GM19452 (cell line): ENCODE measurements around the gene CNTF.
"Not testable (repeated sequence)": the region's sequence is repeated elsewhere in the genome, so short reads cannot be mapped to it uniquely, and the experiment has no call there.

ENCODE experiments used
- ATAC-seq: cut with Tn5 transposase; IDR thresholded peaks from one replicate; pipeline ENCODE4 v1.9.1; 2021; ENCODE audit not compliant: unreplicated experiment

The CNTF gene, protein sequence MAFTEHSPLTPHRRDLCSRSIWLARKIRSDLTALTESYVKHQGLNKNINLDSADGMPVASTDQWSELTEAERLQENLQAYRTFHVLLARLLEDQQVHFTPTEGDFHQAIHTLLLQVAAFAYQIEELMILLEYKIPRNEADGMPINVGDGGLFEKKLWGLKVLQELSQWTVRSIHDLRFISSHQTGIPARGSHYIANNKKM

DNA sequence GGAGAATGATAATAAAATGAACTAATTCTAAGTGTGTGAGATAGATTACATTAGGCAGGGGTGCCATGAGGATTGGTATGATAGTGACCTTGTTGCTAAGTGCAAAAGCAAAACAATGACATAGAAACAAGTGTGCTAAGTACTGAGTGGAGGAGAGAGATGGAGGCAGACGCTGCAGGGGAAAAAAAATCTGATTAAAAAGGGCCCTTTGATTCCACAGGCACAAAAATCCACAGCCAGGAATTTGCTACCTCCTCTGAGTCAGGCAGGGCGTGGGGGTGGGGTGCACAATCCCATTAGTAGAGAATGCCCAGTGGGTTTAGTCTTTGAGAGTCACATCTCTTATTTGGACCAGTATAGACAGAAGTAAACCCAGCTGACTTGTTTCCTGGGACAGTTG, at the start of gene CNTF:
TSS of gene CNTF (plus strand) at position 322 of the 400 bp plus-strand sequence. CDS start 88 bp downstream, outside the sequence.
- ATAC-seq: no peak

DNA sequence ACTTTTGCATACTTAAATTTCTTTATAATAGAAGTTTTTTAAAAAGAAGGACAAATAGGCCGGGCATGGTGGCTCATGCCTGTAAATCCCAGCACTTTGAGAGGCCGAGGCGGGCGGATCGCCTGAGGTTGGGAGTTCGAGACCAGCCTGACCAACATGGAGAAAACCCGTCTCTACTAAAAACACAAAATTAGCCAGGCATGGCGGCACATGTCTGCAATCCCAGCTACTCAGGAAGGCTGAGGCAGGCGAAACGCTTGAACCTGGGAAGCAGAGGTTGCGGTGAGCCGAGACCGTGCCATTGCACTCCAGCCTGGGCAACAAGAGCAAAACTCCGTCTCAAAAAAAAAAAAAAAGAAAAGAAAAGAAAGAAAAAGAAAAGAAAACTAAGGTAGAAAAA, 49.6 kb upstream of the CNTF start:
- not testable (repeated sequence) for ATAC-seq

DNA sequence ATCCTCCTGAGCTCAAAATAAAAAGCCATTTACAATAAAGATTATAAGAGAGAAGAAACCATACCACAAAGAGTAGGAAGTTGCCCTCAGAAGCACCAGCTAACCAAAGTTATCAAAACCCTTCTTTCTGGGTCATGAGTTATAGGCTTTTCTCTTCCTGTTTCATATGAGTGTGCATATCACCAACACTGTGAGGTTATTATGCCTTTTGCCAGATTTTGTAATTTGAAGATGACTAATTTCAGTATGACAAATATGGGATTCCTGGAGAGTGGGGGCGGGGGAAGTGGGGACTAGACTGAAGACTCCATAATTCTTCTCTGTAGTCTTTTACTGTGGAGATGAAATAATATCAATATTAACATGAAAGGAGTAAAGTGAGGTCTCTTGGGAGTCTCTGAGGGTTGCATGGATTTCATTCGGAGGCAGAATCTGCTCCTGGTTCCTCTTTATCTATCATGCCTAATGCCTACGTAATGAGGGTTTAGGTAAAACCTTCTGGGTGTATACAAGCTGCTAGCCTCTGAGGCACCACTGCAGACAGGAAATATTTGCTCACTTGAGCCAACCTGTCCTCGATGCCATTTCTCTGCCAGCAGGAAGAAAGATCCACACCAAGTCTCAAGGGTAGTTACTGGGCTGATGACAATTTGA, 48.9 kb upstream of the CNTF start:
- ATAC-seq: peak; percentile 28

DNA sequence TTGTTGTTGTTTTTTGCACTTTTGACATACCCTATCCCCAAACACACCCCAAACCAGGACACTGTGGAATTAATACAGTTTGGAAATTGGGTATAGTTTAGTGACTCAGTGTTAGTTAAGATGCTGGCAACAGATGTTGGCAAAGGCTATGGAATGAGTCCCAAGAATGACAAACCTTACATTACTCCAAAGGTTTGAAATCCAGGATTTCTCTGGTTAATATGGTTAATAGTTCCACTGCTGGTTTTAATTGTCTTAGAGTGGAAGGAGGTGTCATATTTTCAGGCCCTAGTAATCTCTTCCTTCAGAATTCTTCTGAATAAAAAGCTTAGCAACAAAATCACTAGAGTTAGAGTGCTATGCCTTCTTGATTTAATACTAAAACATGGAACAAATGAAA, 47.6 kb upstream of the CNTF start:
- no peak for ATAC-seq

DNA sequence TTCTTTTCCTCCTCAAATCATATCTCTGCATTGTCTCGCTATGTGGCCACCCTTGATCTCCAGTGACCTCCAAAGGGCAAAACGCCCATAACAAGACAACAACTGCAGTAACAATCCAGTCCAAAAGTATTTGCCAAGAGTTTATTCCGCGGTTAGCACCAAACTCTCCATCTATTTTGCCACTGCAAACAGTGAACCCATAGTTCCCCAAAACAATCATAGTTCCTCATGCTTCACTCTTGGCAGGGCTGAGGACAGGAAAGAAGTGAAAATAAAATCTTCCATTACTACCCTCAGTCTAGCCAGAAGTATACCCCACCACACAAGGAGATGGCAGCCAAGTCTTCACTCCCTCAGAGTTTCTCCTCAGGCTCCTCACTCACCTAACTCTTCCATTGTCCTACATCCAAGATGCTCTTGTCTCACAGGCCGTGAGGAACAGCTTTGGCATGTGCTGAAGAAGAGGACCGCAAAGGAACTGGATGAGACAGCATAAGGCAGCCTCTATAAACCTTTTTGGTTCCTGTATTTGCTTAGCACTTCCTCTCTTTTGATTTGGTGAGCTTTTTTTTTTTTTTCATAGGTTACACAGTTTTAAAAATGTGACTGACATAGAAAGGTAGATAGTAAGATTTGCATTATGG, 47.0 kb upstream of the CNTF start, which contains the start of gene LPXN:
TSS of gene LPXN (minus strand) at position 480 of the 644 bp plus-strand sequence. CDS start at position 396, 84 bp downstream.
- ATAC-seq: no peak

DNA sequence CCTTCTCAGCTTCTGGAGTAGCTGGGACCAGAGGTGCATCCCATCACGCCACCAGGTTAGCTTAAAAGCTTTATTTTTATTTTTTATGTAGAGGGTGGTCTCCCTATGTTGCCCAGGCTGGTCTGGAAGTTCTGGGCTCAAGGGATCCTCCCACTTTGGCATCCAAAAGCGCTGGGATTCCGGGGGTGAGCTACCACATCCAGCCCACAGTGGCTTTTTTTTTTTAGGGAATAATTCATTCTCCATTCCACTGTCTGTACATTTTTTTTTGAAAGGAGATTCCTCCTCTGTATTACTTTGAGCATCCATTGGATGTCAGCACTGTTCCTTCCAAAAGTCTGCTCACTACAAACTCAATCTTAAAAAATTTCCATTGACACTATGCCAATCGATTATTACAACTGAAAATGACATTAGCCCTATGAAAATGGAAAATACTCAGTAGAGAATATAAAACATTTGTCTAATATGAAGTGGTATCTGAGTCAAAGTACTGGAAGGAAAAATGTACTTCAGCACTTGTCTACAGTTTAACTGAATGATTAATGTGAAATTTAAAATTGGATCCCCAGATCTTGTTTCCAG, 45.5 kb upstream of the CNTF start:
- ATAC-seq: no peak

DNA sequence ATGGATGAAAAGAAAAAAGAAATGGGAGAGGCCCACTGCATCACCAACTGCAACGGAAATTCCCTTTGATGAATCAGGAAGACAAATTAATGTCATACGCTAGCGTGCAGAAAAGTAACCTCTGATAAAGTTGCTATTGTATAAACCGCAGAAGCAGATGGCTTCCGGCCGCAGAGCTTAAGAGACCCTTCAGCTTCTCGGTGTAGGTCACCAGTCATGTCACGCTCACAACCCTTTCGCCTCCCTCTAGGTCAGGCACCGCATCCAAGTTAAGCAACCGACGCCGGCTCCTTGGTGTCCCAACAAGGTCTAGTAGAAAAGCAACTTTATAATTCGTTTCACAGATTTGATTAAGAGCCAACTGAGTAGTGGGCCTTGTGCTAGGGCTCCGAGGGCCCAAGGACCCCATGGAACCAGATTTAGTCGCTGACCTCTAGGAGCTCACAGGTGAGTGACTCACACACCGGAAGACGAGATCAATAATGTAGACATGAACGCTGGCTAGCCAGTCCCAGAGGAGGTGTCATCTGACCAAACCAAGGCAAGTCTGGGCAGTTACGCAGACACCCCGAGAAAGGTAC, 44.8 kb upstream of the CNTF start:
- peak; percentile 50 for ATAC-seq

DNA sequence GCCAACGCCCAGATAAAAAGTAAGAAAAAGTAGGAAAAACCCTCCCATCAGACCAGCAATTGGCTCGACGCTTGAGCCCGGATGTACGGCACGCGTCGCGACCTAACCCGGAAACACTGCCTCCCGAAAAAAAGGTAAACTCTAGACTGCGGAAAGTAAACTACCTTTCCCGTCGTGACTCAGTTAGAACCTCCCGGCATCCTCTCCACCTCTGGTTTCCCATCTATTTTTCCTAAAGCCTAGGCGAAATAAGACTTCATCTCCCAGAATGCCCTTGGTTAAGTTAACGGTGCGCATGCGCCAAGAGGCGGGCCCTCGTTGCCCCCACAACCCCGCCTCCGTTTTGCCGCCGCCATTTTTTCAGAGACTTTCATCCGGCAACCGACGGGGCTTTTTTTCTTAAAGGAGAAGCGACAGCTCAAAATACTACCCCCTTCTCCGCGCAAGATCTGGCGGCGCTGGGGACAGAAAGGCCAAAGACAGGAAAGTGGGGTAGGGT, 44.3 kb upstream of the CNTF start:
- no peak for ATAC-seq

DNA sequence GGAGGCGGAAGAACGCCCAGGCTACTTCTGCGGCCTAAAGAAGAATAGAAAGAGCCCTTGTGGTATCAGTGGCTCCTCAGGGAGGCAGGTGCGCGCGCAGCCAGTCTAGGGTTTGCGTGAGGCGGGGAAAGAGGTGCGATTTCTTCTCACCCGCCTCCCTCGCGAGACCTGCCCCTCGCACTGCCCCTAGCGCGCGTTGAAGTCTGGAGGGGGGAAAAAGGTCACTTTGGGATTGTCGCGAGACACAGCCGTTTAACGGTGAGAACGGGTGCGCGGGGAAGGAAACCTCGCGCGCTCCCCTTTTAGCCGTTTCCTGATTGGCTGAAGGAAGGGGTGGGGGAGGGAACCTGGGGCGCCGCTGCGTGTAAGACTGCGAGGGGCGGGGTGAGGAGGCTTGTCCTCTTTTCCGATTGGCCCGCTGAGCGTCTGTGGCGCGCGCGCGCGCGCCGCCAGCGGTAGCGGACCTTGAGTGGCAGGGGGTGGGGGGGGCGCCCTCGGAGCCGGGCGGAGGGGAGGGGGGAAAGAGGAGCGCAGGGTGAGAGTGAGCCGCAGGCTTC, 43.8 kb upstream of the CNTF start, which contains the start of gene ZFP91:
TSS of gene ZFP91 (plus strand) at position 429 of the 557 bp plus-strand sequence. CDS start 219 bp downstream, outside the sequence.
- peak; percentile 34 for ATAC-seq

DNA sequence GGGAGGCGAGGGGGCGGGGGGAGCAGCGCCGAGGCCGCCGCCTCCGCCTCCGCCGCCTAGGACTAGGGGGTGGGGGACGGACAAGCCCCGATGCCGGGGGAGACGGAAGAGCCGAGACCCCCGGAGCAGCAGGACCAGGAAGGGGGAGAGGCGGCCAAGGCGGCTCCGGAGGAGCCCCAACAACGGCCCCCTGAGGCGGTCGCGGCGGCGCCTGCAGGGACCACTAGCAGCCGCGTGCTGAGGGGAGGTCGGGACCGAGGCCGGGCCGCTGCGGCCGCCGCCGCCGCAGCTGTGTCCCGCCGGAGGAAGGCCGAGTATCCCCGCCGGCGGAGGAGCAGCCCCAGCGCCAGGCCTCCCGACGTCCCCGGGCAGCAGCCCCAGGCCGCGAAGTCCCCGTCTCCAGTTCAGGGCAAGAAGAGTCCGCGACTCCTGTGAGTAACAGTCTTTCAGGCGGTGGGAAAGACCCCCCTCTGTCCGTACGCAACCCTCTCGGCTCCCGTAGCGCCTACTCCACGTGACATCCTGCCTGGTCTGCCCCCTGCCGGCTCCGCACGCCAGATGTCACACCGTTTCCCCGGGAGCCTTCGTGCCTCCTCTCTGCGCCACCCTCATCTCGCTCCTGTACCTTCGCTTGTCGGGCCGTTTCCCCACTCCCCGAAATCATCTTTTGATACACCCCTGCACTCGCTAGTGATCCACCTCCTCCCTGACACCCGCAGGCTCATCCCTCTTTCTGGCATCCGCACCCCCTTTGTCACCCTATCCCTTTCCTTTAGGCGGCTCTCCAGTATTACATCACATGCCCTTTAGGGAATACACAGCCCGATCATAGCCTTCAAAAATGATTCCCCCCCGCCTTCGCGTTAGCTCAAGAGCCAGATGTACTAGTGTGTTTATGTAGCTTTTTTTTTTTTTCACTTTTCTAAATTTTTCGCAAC, 43.0 kb upstream of the CNTF start:
- ATAC-seq: peak; percentile 41

DNA sequence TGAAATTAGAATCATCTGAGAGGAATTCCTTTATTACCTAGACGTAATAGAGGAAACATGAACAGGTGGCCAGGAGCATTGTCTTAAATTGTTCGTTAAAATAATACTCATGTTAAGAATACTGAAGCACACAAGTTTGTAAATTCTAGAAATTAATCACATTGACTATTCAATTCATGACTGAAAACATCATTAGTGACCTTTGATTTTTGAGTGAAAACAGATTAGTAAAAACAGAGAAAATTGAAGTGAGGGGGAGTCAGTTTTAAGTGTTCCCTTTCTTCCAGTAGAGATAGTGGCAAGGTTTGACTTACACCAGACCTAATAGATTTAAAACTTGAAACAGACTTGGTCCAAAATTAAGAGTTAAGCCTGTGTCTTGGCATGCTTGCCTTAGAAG, 42.2 kb upstream of the CNTF start:
- ATAC-seq: no peak

DNA sequence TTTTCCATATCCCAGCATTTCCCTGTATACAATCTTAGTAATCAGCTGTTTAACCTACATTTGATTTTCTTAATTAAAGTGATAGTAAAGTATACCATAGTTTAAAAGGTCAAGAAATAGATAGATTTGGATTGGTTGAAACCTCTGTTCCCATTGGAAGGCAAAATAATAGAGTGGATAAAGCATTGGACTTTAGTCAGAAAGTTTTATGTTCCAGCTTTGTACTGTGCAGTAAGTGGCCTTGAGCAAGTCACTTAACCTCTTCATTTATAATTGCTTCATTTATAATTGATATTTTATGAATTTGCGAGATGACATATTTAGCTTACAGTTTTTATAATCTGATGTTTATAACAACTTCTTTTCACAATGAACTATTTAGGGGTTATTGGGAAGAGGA, 40.0 kb upstream of the CNTF start:
- ATAC-seq: no peak

DNA sequence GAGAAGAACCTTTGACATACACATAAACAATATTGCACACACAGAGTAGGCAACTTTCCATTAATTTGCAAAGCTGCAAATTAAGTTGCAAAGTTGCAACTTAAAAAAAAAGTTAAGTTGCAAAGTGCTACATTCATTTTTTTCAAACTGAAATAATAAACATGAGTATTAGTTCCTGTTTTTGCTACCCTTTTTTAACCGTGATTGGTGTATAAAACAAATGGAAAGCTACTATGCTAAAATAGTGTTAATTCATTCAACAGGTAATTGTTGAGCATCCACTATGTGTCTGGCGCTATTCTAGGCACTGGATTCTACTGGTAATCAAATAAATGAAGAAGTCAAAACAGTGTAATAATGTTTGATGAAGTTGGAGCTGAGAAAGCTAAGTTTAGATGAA, 35.5 kb upstream of the CNTF start:
- ATAC-seq: no peak

DNA sequence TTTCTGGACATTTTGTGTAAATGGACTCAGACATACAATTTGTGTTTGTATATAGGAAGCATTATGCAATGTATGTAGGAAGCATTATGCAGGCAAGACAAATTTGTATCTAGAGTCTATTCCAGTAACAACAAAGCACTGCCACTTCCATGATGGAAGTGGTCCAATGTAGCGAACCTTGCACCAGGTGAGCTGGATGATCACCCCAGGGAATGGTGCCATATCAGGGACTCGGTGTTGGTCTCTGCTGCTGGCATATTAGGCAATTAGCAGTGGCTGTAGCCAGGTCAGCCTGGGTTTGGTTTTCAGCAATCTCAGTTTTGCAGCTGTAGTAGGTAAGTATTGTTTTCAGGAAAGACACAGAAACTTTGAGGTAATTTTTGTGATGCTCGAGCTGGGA, 30.8 kb upstream of the CNTF start:
- no peak for ATAC-seq

DNA sequence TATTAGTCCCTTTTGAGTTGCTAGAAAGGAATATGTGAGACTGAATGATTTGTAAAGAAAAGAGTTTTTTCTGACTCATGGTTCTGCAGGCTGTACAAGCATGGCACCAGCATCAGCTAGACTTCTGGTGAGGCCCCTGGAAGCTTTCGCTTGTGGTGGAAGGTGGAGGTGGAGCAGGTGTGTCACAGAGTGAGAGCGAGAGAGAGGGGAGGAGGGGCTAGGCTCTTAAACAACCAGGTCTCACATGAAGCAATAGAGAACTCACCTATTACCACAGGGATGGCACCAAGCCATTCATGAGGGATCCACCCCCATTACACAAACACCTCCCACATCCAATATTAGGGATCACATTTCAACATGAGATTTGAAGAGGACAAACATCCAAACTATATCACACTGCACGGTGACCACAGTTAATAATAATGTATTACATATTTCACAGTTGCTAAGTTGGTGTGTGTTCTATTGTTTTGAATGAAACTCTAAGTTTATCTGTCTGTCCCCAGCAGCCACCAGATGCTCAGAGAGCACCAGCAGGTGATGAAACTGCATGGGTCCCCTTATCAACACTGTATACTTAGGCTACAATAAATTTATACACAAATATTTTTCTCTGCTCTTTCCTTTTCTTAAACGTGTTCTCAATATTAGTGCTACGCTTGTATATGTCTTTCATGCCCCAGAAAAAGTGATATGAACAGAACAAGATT, 29.5 kb upstream of the CNTF start:
- no peak for ATAC-seq

DNA sequence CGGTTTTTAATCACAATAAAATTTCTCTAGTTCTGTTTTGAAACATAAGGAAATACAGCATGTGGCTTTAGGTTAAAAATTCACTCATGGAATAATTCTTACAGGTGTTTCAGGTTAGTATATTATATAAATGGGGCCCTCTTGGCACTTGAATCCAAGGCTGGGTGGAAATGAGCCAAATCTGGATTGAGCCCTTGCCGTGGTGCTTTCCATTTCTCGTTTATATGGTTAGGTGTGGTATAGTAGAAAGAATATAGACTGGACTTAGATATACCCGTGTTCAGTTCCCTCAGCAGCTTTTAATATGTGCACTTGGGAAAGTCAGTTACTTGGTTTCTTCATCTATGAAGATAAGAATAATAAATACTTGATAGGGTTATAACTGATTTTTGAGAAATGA, 27.6 kb upstream of the CNTF start:
- no peak for ATAC-seq

DNA sequence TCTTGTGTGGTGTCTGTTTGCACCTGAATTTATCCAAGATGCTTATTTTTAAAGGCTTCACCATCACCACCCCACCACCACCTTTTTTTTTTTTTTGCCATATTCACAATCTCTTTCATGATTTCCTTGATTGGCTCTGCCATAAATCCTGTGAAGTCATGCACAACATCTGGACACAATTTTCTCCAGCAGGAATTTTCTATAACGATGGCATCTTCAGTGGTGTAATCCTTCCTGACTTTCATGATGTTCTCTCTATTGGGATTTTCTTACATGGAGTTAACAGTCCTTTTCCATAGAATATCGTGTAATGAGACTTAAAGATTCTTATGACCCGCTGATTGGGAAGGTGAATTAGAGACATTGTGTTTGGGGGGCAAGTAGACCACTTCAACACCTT, 25.8 kb upstream of the CNTF start:
- ATAC-seq: no peak

DNA sequence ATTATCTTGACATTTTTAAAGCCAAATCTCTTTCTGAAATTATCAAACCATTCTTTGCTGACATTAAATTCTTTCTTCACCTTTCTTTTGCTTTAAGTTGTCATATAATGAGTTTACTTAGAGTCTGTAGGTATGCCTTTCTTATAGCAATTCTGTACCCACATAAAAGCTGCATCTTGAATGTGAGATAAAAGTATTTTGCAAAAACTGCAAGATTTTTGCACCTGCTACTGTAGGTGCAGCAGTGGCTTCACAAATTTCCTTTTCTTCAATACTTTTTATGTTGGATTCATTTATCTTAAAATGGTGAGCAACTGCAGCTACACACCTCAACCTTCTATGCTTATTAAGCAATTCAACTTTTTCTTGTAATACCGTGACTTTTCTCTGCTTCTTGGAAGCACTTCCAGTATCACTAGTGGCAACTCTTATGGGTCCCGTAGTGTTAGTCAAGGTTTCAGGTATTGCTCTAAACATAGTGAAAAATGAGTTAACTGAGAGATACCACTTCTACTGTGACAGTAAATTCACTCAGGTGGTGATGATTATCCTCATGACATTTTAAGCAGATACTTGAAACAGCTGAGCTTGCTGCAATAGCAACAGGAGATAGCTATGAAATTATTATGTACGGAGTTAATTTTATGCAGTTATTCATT, 24.9 kb upstream of the CNTF start:
- ATAC-seq: no peak

DNA sequence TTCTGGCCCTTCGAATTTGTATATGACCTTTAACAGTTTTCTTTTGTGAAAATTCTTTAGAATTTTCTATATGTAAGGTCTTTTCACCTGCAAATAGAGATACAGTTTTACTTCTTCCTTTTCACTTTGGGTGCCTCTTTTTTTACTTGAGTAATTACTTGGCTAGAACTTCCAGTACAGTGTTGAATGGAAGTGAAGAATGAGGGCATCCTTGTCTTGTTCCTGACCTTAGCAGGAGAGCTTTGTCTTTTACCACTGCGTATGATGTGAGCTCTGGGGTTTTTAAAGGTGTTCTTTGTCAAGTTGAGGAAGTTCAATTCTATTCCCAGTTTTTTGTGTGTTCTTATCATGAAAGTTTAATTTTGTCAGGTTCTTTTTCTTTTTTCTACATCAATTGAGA, 22.0 kb upstream of the CNTF start:
- no peak for ATAC-seq
